CD4-positive, CD25-positive, alpha-beta regulatory T cell (primary cell): ENCODE results near the gene MEIS2. TPM values are rescaled to one million over a fixed set of nuclear protein-coding genes. Genes with fewer than 3 reads are reported as not detected.

Experiments used
- ATAC-seq, 2 donors: fragments of 150-1000 bp; cut with Tn5 transposase; one replicate each; pipeline ENCODE4 v1.10.0; 2021; ENCODE audit warnings: low read depth in 2 of 2, moderate number of reproducible peaks in 2 of 2, moderate library complexity in 1 of 2
- DNase-seq, 3 donors: peaks; one replicate each; pipeline versions ENCODE4 v3.0.0 to v3.0.0-alpha.2; 2012 to 2022; ENCODE audit warnings: mixed read lengths in 1 of 3
- H3K27ac ChIP-seq: one replicate; pipeline ENCODE4 v1.7.0; 2013; ENCODE audit warnings: mild to moderate bottlenecking, low read length; ENCODE audit not compliant: insufficient read depth, poor library complexity, severe bottlenecking
- H3K27me3 ChIP-seq: one replicate; pipeline ENCODE4 v1.7.0; 2013; ENCODE audit warnings: low read length; ENCODE audit not compliant: control insufficient read depth, insufficient read depth
- H3K36me3 ChIP-seq: one replicate; pipeline ENCODE4 v1.7.0; 2013; ENCODE audit warnings: mild to moderate bottlenecking, low read length, moderate library complexity; ENCODE audit not compliant: control insufficient read depth, insufficient read depth
- H3K4me1 ChIP-seq: 2 replicates; pipeline ENCODE4 v1.7.0; 2013; ENCODE audit warnings: mild to moderate bottlenecking, low read length; ENCODE audit not compliant: insufficient read depth, control insufficient read depth, poor library complexity, severe bottlenecking
- H3K4me3 ChIP-seq: one replicate; pipeline ENCODE4 v1.7.0; 2013; ENCODE audit warnings: low read depth, mild to moderate bottlenecking, low read length, moderate library complexity
- H3K9me3 ChIP-seq, 2 experiments: 1 replicate in 1 of 2; 2 replicates in 1 of 2; pipeline ENCODE4 v1.7.0; 2013; ENCODE audit warnings: low read length in 2 of 2, mild to moderate bottlenecking in 1 of 2, moderate library complexity in 1 of 2; ENCODE audit not compliant: control insufficient read depth in 2 of 2
- H3K27ac Mint-ChIP-seq, 3 donors: one replicate each; pipeline ENCODE4 v1.8.0; 2020 to 2022; ENCODE audit warnings: mild to moderate bottlenecking in 3 of 3, mixed read lengths in 3 of 3, moderate library complexity in 2 of 3
- H3K27me3 Mint-ChIP-seq: one replicate; pipeline ENCODE4 v1.8.0; 2022; ENCODE audit warnings: mild to moderate bottlenecking, mixed read lengths
- H3K36me3 Mint-ChIP-seq: one replicate; pipeline ENCODE4 v1.8.0; 2020; ENCODE audit warnings: mixed read lengths
- H3K4me1 Mint-ChIP-seq, 4 donors: one replicate each; pipeline ENCODE4 v1.8.0; 2020 to 2022; ENCODE audit warnings: mixed read lengths in 4 of 4, mild to moderate bottlenecking in 1 of 4
- H3K4me3 Mint-ChIP-seq, 4 donors: one replicate each; pipeline ENCODE4 v1.8.0; 2020 to 2022; ENCODE audit warnings: mild to moderate bottlenecking in 4 of 4, mixed read lengths in 4 of 4, moderate library complexity in 3 of 4
- H3K9me3 Mint-ChIP-seq, 7 donors: one replicate each; pipeline ENCODE4 v1.8.0; 2020 to 2022; ENCODE audit warnings: mixed read lengths in 7 of 7, mild to moderate bottlenecking in 3 of 7, moderate library complexity in 2 of 7
- polyA plus RNA-seq, 4 donors: library from polyadenylated mRNA; unstranded; fragments of 300-500 nt; fragmentation: Illumina TruSeq; gene quantifications; one replicate each; pipeline ENCODE4 v1.2.3, GENCODE V29; 2021
- total RNA-seq: library from RNA; stranded (reverse); gene quantifications from one replicate; pipeline ENCODE4 v1.2.3, GENCODE V29; 2022

Gene MEIS2
- total and polyA plus RNA-seq, 5 donors from 2014 or later, result not detected

DNA sequence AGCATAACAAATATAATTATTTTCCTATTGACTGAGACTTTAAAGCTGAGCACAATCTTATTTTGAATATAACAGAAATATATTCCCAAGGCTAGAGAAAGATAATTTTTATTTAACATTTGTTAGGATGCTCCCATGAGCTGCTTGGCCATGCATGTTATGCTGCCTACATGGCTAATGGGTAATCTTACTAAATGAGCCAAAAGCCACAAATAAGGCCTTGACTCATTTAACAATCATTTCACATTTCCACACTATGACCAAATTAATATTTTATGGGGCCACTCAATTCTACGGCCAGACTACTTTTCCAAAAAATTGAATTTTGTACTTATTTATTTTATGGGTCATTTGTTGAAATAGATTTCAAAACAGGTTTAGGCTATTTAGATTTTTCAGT is 141.7 kb downstream of the MEIS2 start:
- Histone ChIP-seq H3K36me3 (no peaks in the 10 kb centered on the region), H3K27me3 (no peaks in the 10 kb centered on the region), H3K9me3 (no peaks in the 10 kb centered on the region), H3K27ac (no peak overlapping the region), H3K4me1 (no peaks in the 10 kb centered on the region), H3K4me3 (no peak overlapping the region)
- DNase-seq (no peak), ATAC-seq (no peak)
- Mint-ChIP-seq H3K9me3 (peaks cover 0 to 2% (median 0%) of the 10 kb centered on the region in 7 donors), H3K4me1 (no peaks in the 10 kb centered on the region), H3K27ac (no peak overlapping the region), H3K4me3 (no peak overlapping the region), H3K36me3 (no peaks in the 10 kb centered on the region), H3K27me3 (no peaks in the 10 kb centered on the region)

DNA sequence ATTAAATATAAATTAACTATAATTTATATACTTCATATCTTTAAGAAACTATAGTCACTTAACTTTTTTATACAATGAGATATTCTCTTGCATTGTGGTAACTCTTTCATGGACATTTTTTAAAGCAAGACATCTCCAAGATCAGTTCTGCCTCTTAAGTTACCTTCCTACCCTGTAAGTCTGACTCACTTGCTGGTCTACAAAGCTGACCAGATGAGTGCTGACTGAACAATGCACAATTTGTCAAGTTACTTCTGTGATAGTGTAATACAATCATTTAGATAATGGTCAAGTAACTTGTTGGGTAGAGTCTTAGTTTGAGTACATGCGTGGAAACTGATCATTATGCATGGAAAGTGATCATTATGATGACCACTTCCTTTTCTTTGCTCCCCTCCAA is 145.9 kb downstream of the MEIS2 start:
- Mint-ChIP-seq H3K27me3 (no peaks in the 10 kb centered on the region), H3K9me3 (peaks cover 0 to 2% (median 0%) of the 10 kb centered on the region in 7 donors), H3K4me1 (no peaks in the 10 kb centered on the region), H3K27ac (no peak overlapping the region), H3K36me3 (no peaks in the 10 kb centered on the region), H3K4me3 (no peak overlapping the region)
- no peaks in the 10 kb centered on the region for H3K4me1 ChIP-seq
- DNase-seq (no peak), ATAC-seq (no peak)
- no peaks in the 10 kb centered on the region for H3K9me3 ChIP-seq
- no peak overlapping the region for H3K4me3 ChIP-seq
- H3K36me3 ChIP-seq, result no peaks in the 10 kb centered on the region
- H3K27ac ChIP-seq, result no peak overlapping the region
- no peaks in the 10 kb centered on the region for H3K27me3 ChIP-seq

GRCh38 chr15:36953346-36953745 is 147.0 kb downstream of the MEIS2 start:
- H3K27ac Mint-ChIP-seq, result no peak overlapping the region
- H3K27ac ChIP-seq, result no peak overlapping the region
- H3K4me1 Mint-ChIP-seq, result no peaks in the 10 kb centered on the region
- no peaks in the 10 kb centered on the region for H3K27me3 ChIP-seq
- H3K9me3 ChIP-seq, result no peaks in the 10 kb centered on the region
- ATAC-seq (no peak), DNase-seq (no peak)
- H3K4me3 ChIP-seq, result no peak overlapping the region
- H3K4me1 ChIP-seq, result no peaks in the 10 kb centered on the region
- no peaks in the 10 kb centered on the region for H3K36me3 ChIP-seq
- H3K27me3 Mint-ChIP-seq, result no peaks in the 10 kb centered on the region
- no peak overlapping the region for H3K4me3 Mint-ChIP-seq
- H3K9me3 Mint-ChIP-seq, result peaks cover 0 to 2% (median 0%) of the 10 kb centered on the region in 7 donors
- no peaks in the 10 kb centered on the region for H3K36me3 Mint-ChIP-seq

- H3K27me3 Mint-ChIP-seq, result no peaks in the 10 kb centered on the region
- no peaks in the 10 kb centered on the region for H3K4me1 Mint-ChIP-seq
- H3K27me3 ChIP-seq, result no peaks in the 10 kb centered on the region
- no peak overlapping the region for H3K4me3 ChIP-seq
- H3K4me3 Mint-ChIP-seq, result no peak overlapping the region
- H3K36me3 Mint-ChIP-seq, result no peaks in the 10 kb centered on the region
- no peak for DNase-seq
- no peaks in the 10 kb centered on the region for H3K36me3 ChIP-seq
- H3K9me3 Mint-ChIP-seq, result peaks cover 0 to 2% (median 0%) of the 10 kb centered on the region in 7 donors
- no peaks in the 10 kb centered on the region for H3K4me1 ChIP-seq
- no peaks in the 10 kb centered on the region for H3K9me3 ChIP-seq
- H3K27ac ChIP-seq, result no peak overlapping the region
- no peak for ATAC-seq
- H3K27ac Mint-ChIP-seq, result no peak overlapping the region
These were observed 148.6 kb downstream of the MEIS2 start for GRCh38 chr15:36951731-36952247.

- Mint-ChIP-seq H3K9me3 (no peaks in the 10 kb centered on the region), H3K36me3 (no peaks in the 10 kb centered on the region), H3K4me1 (no peaks in the 10 kb centered on the region), H3K27me3 (no peaks in the 10 kb centered on the region), H3K4me3 (no peak overlapping the region), H3K27ac (no peak overlapping the region)
- ATAC-seq (no peak), DNase-seq (no peak)
- H3K4me1 ChIP-seq, result no peaks in the 10 kb centered on the region
- H3K36me3 ChIP-seq, result no peaks in the 10 kb centered on the region
- no peaks in the 10 kb centered on the region for H3K9me3 ChIP-seq
- no peak overlapping the region for H3K27ac ChIP-seq
- no peak overlapping the region for H3K4me3 ChIP-seq
- H3K27me3 ChIP-seq, result no peaks in the 10 kb centered on the region
These were observed 150.0 kb downstream of the MEIS2 start for GRCh38 chr15:36950371-36950770.

DNA sequence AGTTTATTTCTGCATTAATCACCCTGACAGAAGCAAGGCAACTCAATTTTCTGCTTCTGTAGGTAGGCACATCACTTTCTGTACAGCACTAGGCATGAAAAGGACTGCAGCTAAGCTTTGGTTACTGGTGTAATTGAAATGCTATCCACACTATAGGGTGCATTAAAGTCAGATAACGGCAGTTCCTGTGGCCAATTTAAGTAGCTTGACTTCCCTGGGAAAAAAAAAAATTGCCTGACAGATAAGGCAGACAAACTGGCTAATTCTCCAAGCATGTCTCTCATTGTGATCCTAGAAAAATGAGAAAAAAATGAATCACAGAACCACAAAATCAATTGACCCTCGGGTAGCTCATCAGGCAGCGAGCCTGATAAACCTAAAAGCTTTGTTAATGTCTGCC is 151.4 kb downstream of the MEIS2 start:
- Mint-ChIP-seq H3K9me3 (no peaks in the 10 kb centered on the region), H3K27me3 (no peaks in the 10 kb centered on the region), H3K36me3 (no peaks in the 10 kb centered on the region), H3K27ac (no peak overlapping the region), H3K4me1 (no peaks in the 10 kb centered on the region), H3K4me3 (no peak overlapping the region)
- ATAC-seq, result no peak
- no peak overlapping the region for H3K27ac ChIP-seq
- no peaks in the 10 kb centered on the region for H3K4me1 ChIP-seq
- no peaks in the 10 kb centered on the region for H3K9me3 ChIP-seq
- H3K36me3 ChIP-seq, result no peaks in the 10 kb centered on the region
- no peak for DNase-seq
- no peak overlapping the region for H3K4me3 ChIP-seq
- H3K27me3 ChIP-seq, result no peaks in the 10 kb centered on the region

DNA sequence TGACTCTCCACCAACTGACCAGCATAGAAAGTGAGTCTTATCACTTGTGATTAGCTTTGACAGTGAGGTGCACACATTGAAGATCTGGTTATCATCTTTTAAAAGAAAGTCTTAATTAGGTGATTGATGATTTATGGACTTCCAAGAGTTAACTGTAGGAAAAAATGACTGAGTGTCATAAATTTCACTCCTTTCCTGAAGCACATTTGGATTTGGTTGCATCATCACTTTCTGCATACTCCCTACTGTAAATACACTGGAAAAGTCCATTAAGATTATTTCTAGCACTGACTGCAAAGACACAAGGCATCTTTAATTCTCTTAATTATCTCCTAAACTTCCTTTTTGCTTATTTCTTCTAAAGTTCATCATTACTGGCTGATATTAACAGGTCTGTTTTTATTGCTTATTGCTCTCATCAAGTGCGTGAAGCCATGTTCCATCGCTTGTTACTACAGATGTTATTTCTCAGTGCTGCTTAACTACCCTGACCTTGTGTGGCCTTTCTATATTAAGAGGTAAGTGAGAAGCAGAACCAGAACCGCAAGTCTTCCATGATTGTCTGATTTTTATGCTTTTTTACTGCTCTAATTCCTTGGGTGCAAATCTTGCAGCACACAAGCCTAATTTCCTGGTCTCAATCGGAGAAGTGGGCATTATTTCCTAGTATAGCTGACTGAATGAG is 153.2 kb downstream of the MEIS2 start:
- Histone ChIP-seq H3K27me3 (no peaks in the 10 kb centered on the region), H3K4me1 (no peaks in the 10 kb centered on the region), H3K36me3 (no peaks in the 10 kb centered on the region), H3K27ac (no peak overlapping the region), H3K9me3 (no peaks in the 10 kb centered on the region), H3K4me3 (no peak overlapping the region)
- no peaks in the 10 kb centered on the region for H3K36me3 Mint-ChIP-seq
- no peak overlapping the region for H3K27ac Mint-ChIP-seq
- no peaks in the 10 kb centered on the region for H3K27me3 Mint-ChIP-seq
- H3K4me3 Mint-ChIP-seq, result no peak overlapping the region
- ATAC-seq (no peak), DNase-seq (no peak)
- H3K4me1 Mint-ChIP-seq, result no peaks in the 10 kb centered on the region
- H3K9me3 Mint-ChIP-seq, result peaks cover 0 to 1% (median 0%) of the 10 kb centered on the region in 7 donors

GRCh38 chr15:36944442-36944841 is 155.9 kb downstream of the MEIS2 start:
- ATAC-seq (no peak), DNase-seq (no peak)
- Mint-ChIP-seq H3K4me1 (no peaks in the 10 kb centered on the region), H3K36me3 (no peaks in the 10 kb centered on the region), H3K27ac (no peak overlapping the region), H3K27me3 (no peaks in the 10 kb centered on the region), H3K9me3 (peaks cover 0 to 1% (median 0%) of the 10 kb centered on the region in 7 donors), H3K4me3 (no peak overlapping the region)
- H3K27ac ChIP-seq, result no peak overlapping the region
- no peaks in the 10 kb centered on the region for H3K27me3 ChIP-seq
- H3K4me1 ChIP-seq, result no peaks in the 10 kb centered on the region
- no peaks in the 10 kb centered on the region for H3K9me3 ChIP-seq
- H3K36me3 ChIP-seq, result no peaks in the 10 kb centered on the region
- no peak overlapping the region for H3K4me3 ChIP-seq
